ENCODE data around the gene HSF5.
"Not testable (repeated sequence)": the region's sequence is repeated elsewhere in the genome, so short reads cannot be mapped to it uniquely, and the experiment has no call there.

HSF5 gene

GRCh38 chr17:58516644-58517377 lies 28.6 kb upstream of the HSF5 start:
- DNase-seq (ENCODE audit: low spot score) = no peak

DNA sequence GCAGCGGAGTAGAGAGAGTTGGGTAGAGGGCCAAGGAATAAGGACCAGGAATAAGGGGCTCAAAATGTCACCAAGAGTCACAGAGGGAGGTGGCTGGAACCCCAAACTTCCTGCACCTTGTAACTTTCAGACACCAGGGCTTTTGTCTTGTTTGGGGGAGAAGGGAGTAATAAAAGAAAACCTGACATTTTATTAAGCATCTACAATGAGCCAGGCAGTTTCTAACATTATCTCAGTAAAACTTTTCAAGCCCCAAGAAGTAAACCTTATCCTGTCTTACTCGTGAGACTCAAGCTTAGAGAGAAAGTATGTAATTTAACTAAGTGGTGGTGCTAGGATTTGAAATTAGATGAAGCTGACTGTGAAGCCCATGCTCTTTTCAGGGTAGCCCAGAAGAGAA lies 27.1 kb upstream of the HSF5 start:
- no peak for DNase-seq (ENCODE audit: low spot score)

GRCh38 chr17:58514770-58515157 lies 26.6 kb upstream of the HSF5 start:
- DNase-seq (ENCODE audit: low spot score) = no peak

DNA sequence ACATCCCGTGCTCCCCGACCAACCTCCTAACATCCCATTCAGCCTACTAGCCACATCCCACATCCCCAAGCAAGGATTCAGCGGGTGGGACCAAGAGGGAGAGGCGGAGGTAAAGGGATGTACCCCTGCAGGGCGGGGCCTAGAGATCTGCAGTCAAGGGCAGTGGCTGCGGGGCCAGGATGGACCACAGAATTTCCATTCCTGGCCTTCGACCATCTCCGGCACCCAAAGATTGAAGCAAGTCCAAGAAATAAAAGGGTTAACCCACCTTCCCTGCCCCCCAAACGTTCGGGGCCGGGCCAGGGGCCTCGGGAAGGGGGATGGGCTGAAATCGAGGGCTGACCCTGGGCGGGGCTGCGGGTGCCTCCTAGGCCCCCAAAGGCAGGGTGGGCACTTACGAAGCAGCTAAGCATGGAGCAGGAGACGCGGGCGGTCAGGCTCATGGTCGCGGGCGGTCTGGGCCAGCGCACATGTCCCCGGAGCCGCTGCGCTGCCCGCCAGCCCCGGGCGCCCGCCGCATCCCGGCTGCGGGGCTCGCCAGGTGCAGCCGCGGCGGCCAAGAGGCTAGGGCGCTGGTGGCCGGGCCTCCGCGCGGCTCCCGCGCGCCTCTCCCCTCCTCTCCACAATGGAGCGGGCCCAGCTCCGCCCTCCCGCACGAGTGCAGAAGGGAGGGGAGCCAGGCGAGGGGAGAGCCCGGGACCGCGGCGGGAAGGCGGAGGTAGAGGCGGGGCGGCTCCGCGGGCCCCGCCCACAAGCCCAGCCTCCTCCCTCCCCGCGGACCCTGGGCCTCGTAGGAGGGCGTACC lies 26.0 kb upstream of the HSF5 start, which contains the start of gene MTMR4:
Gene MTMR4, minus strand, starts transcription at position 674 of the 805 bp plus-strand sequence. Its CDS starts 231 bp downstream, at position 443.
- peak; percentile 68 for DNase-seq (ENCODE audit: low spot score)

DNA sequence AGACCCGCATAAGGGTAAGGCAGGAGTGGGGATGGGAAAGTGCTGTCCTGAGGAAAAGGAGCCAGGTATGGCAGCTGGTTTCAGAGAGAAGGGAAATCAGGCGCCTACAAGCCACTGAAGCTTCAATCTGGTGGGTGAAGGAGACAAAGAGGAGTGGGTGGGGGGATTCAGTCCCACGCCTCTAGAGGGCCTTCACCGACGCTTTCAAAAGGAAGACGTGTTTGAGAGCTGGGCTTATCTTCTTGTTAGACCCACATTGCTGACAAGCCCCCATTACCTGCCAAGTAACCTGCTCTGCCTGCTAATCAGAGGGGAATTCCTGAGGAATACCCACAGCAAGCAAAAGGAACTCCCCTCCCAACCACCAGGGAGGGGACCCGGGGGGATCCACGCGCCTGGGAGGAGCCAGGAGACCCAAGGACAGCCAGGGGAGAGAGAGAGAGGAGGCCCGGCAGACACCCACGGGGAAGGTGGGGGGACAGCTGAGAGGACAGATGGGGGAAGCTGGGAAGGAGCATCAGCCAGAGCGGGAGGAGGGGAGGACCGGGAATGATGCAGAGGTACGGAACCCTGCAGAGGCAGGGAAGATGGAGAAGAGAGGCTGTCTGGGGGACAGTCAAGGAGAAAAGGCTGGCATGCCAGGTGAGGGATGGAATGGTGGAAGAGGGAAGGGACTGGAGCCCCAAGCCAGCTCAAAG lies 25.2 kb upstream of the HSF5 start:
- DNase-seq (ENCODE audit: low spot score) = peak; percentile 15

DNA sequence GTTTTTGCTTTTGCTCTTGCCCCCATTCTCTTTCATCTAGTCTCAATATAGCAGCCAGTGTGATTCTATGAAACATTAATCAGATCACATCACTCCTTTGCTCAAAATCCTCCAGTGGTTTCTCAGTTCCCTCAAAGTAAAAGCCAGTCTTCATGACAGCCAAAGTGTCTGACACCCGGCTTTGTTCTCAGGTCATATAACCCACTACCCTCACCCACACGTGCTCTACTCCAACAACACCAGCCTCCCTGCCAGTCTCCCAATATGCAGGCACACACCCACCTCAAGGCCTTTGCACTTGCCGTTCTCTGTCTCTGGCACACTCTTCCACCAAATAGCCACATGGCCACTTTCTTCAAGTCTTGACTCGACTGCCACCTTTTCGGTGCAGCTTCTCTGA lies 21.9 kb upstream of the HSF5 start:
- no peak for DNase-seq (ENCODE audit: low spot score)

DNA sequence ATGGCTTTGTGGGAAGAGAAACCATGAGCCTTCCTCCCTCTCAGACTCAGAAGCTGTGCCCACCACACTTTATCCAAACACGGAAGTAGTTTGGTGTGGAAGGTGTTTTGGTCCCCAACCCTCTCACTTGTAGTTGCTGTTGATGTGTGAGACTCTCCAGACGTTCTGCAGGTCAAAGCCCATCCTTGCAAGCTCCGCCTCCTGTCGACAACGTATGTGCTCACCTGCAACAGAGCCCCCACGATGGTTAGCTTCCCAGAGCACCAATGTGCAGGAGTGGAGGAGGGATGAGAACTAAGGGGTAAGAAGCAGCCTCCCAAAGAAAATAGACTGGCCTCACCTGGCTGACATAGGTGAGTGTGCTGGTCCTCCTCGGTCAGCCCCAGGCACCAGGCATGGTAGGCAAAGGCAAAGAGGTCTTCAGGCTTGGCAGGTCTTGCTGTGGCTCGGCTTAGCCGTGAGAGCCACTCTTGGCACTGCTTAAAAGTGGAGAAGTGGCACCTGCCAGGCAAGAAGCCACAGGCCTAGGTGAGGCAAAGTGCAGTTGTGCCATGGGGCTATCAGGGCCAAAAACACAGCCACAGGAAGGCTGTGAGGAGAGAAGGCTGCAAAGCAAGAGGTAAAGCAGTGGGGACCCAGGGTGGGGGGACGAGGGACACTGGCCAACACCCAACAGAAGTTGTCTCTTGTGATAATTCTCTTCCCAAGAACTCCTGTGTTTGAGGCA lies 20.3 kb upstream of the HSF5 start:
- DNase-seq (ENCODE audit: low spot score) = no peak

DNA sequence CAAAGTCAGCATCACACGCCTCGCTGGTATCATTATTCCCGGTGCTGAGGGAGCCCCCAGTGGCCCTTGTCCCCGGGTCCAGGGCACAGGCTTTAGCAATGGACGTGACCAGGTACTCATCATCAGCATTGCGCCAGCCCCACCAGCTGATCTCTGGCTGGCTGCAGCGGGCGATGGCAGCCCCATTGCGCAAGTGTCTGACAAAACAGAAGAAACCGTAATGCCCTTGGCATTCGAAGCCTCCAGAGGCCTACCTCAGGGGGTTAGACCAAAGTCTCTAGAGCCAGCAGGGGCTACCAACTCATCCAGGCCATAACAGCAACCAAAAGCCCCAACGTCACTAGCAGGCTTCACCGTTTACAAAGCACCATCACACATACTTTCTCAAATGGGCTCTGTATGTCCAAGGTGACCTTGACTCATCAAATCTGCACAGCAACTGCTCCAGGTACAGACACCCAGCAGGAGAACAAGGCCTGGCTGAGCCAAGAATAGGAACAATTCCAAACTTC lies 19.0 kb upstream of the HSF5 start:
- no peak for DNase-seq (ENCODE audit: low spot score)

DNA sequence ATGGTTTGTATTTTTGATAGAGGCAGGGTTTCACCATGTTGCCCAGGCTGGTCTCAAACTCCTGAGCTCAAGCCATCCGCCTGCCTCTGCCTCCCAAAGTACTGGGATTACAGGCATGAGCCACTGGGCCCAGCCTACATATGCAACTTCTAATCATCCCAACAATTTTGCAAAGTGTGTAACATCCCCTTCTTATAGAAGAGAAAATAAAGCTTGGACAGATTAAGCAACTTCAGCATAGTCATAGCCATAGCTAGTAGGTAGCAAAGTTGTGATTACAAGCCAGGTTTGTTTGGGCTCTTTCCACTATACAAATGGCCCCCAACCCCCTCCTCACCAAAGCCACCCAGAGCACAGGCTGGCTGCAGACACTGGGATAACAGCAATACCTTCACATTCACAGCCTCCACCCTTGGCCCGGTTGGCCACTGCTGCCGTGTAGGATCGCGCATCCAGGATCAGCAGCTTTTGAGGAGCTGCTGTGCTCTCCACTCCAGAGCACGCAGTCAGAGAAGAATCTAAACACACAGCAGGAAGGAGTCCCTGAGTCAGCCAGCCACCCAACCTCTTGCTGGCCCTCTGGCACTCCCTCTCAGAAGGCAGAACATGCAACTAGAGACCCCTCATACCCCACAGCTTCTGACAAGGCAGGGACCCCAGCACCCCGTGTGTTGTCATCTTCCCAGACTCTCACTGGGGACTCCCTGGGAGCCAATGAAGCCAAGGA lies 18.3 kb upstream of the HSF5 start:
- no peak for DNase-seq (ENCODE audit: low spot score)

GRCh38 chr17:58504826-58505351 lies 16.7 kb upstream of the HSF5 start:
- no peak for DNase-seq (ENCODE audit: low spot score)

DNA sequence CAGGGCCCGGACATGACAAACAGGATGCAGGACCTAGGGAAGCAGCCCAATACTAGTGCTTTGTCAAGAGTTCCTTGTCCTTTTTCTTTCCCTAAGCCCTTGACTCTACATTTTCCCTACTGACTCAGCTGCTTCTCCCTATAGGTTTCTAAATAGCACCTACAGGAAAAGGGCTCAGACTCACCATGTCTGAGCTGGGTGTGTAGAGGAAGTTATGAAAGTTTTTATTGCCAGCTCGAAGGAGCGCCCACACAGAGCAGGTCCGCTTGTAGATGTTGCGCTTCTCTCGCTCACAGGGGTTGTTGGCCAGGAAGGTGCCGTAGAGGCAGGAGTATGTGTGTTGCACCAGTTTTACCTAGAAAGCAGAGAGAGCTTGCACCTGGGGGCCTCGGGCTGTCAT lies 15.7 kb upstream of the HSF5 start:
- DNase-seq (ENCODE audit: low spot score) = no peak

- not testable (repeated sequence) for DNase-seq (ENCODE audit: low spot score)
These were observed 14.9 kb upstream of the HSF5 start for GRCh38 chr17:58503134-58503533.

DNA sequence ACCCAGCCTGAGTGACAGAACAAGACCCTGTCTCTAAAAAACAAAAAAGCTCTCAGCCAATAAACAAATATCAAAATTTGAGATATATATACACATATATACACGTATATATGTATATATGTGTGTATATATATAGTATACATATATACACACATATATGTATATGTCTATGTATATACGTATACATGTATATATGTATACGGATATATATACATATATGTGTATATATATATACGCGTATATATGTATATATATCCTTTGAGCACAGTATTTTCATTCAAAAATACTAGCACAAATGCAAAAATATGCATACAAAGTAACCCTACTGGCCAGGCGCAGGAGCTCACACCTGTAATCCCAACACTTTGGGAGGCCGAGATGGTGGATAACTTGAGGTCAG lies 13.2 kb upstream of the HSF5 start:
- DNase-seq (ENCODE audit: low spot score) = no peak

DNA sequence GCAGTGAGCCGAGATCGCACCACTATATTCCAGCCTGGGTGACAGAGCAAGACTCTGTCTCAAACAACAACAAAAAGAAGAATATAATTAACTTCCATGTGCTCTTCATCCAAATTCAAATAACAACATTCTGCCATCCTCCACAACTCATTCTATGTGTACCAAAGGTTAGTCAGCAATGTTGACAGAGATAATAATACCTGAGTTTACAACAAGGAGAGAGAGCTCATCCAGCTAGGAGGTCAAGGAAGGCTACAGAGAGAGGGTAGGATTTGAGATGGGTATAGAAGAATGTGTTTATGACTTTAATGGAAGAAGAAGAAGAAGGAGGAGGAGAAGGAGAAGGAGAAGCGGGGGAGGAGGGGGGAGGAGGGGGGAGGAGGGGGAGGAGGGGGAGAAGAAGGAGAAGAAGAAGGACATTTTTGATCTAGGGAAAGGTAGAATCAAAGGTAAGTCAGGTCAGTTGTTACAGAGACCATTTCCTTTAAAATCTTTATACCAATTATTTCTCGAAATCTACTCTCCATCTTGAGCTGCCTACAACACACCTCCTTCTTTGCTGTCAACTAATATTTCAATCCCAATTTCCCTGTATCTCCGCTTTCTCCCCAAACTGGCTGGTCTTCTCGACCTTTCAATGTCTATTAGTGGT lies 10.1 kb upstream of the HSF5 start:
- DNase-seq (ENCODE audit: low spot score) = no peak

GRCh38 chr17:58493506-58493905 lies 5.3 kb upstream of the HSF5 start:
- DNase-seq (ENCODE audit: low spot score) = no peak

GRCh38 chr17:58492238-58493121 lies 4.3 kb upstream of the HSF5 start:
- no peak for DNase-seq (ENCODE audit: low spot score)

- no peak for DNase-seq (ENCODE audit: low spot score)
These were observed 3.4 kb upstream of the HSF5 start for GRCh38 chr17:58491510-58492045.

DNA sequence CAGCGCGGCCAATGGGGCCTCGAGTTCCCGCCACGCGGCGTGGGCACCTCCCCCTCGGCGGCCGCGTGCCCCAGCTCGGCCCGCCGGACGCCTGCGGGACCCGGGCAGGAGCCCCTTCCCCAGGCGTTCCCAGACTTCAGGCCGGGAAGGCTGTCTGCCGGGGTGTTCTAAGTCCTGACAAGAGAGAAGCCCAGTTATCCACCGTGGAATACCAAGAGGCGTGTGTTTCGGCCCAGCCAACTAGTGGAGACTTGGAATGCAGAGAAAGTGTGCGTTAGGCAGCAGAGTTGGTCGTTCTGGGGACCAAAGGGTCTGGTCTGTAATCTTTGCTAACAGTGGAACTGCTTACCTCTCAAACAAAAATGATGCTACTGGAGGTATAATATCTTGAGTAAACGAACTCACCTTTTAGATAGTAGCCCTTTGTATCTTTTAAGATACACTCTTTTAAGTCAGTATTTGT lies 251 bp upstream of the HSF5 start:
- no peak for DNase-seq (ENCODE audit: low spot score)

DNA sequence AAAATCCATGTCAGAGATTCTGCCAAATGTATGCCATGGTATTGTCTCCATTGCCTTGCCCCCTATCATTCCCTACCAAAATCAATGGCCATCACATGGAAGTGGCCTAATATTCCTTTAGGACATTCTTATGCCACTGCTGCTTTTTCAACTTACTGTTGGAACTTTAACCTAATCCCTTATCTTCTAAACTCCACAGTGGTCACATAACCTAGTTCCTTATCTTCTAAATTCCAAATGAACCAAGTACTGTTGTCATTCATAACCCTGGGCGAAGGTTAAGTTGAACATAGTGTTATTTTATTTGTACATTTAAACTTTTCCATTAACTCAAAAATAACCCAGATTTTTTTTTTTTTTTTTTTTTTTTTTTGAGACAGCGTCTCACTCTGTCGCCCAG lies 3.6 kb downstream of the HSF5 start:
- no peak for DNase-seq (ENCODE audit: low spot score)
